ENCODE measurements around the gene AIF1. TPM values are rescaled to one million over a fixed set of nuclear protein-coding genes. Genes with fewer than 3 reads are reported as not detected.

The AIF1 gene
- not detected for total RNA-seq (2021; fragmentation: NEBNext Ultra II Directional; extraction: Animal tissue kit (Norgen Biotek cat#: 25700))
- long read RNA-seq = 0 reads

- H3K36me3 Mint-ChIP-seq (ENCODE audit: low read depth) = no peaks in the 10 kb centered on the region
- peaks cover 5% of the 10 kb centered on the region for H3K27me3 Mint-ChIP-seq (ENCODE audit: insufficient read depth)
- no peak within 1 kb of the TSS for H3K4me3 Mint-ChIP-seq
- H3K27ac Mint-ChIP-seq = no peak within 1 kb of the TSS
- TF ChIP-seq CTCF (IDR thresholded peaks at IDR 0.05) = no peak
- H3K4me1 Mint-ChIP-seq (ENCODE audit: low read depth) = peaks cover 5% of the 10 kb centered on the region; the same call in 1 of the 2 replicates
- no peak for DNase-seq
- no peaks in the 10 kb centered on the region for H3K9me3 Mint-ChIP-seq
Observed at GRCh38 chr6:31614684-31615578, at the start of gene AIF1. AIF1 (plus strand) TSS chr6:31615234; CDS start chr6:31615330, 96 bp downstream.

DNA sequence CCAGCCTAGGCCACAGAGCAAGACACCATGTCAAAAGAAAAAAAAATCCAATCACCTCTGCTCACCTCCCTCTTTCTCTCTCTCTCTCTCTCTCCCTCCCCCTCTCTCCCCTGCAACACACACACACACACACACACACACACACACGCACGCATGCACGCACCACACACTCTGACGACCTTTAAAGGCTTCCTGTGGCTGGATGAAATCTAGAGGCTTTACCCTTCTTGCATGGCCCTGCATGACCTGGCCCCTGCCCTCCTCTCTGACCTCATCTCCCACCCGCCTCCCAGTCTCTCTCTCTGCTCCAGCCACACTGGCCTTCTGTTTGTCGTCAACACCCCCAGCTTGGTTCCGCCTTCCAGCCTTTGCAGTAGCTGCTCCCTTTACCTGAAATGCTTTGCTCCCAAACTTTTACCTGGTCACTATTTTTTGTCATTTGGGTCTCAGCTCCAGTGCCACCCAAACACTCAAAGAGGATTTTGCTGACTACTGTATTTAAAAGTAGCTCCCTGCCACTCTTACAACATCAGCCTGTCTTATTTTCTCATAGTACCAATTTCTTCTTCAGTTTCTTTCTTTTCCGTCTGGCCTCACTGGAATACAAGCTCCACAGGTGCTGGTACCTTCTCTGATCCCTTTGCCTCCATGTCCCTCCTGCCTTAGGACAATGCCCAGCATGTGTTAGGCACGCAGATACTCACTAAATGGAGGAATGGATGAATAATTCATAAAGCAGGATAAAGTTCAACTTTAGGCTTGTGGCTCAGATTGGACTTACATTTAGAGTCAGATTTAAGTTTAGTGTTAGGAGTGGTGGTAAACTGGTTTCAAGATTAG, 47.3 kb upstream of the AIF1 start:
- no peak overlapping the region for H3K4me3 Mint-ChIP-seq
- H3K27me3 Mint-ChIP-seq (ENCODE audit: insufficient read depth) = peaks cover 8% of the 10 kb centered on the region
- peaks cover 14% of the 10 kb centered on the region for H3K4me1 Mint-ChIP-seq (ENCODE audit: low read depth)
- TF ChIP-seq CTCF (IDR thresholded peaks at IDR 0.05) = no peak
- no peak for DNase-seq
- H3K9me3 Mint-ChIP-seq = no peaks in the 10 kb centered on the region
- H3K36me3 Mint-ChIP-seq (ENCODE audit: low read depth) = no peaks in the 10 kb centered on the region
- no peak overlapping the region for H3K27ac Mint-ChIP-seq

DNA sequence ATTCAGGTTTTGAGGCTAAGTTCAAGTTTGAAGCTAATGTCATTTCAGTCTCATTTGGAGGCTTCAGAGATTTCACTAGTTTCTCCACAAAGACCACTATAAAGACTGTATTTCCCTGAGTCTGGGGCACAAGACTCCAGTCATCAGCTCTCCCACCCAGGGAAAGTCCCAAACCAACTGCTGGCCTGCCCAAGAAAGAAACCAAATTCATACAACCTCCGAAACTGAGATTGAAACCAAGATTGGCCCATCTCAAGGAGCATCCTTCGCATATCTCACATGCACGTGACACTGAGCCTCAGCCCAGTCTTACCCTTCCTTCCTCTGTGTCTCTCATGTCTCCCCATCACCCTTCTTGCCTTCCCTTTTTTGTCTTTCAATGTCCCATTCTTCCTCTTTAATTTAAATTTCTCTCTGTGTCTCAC, 46.5 kb upstream of the AIF1 start:
- Mint-ChIP-seq H3K27me3 (ENCODE audit: insufficient read depth) (peaks cover 8% of the 10 kb centered on the region), H3K4me1 (ENCODE audit: low read depth) (peaks cover 9% of the 10 kb centered on the region), H3K36me3 (ENCODE audit: low read depth) (no peaks in the 10 kb centered on the region), H3K9me3 (no peaks in the 10 kb centered on the region), H3K4me3 (no peak overlapping the region), H3K27ac (no peak overlapping the region)
- TF ChIP-seq CTCF (IDR thresholded peaks at IDR 0.05) = no peak
- no peak for DNase-seq

DNA sequence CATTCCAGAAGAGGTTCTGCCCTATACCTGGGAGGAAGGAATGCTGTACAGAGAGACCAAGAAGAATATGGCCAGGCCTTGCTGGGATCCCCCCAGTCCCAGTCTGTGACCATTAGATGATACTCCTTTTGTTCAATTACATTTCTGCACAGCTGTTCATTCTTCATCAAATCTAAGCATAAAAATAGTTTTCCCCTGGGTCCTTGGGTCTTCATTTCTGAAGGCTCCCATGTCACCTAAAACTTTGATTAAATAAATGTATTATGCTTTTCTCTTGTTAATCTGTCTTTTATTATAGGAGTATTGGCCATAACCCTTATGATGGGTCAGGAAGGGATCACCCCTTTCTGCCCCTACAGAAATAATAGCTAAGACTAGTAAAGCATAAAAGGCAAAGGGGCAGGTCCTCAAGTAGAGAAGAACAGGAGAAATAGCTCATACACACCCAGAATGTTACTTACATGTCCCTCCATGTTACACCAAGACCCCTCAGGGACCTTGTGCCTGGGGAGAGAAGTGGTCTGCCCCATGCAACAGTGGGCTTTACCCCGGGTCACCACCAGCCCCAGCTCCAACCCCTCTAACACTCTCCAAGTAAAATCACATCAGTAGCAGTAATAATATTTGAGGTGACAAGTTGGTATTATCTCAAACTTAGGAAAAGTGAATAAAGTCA, 45.0 kb upstream of the AIF1 start:
- no peak for TF ChIP-seq CTCF (IDR thresholded peaks at IDR 0.05)
- no peaks in the 10 kb centered on the region for H3K36me3 Mint-ChIP-seq (ENCODE audit: low read depth)
- DNase-seq = no peak
- H3K27ac Mint-ChIP-seq = no peak overlapping the region
- peaks cover 8% of the 10 kb centered on the region for H3K27me3 Mint-ChIP-seq (ENCODE audit: insufficient read depth)
- H3K4me1 Mint-ChIP-seq (ENCODE audit: low read depth) = peaks cover 13% of the 10 kb centered on the region; the same call in 1 of the 2 replicates
- no peak overlapping the region for H3K4me3 Mint-ChIP-seq
- no peaks in the 10 kb centered on the region for H3K9me3 Mint-ChIP-seq

Data from HFFc6 (cell line).